ENCODE data around the gene ANO1. TPM values are rescaled to one million over a fixed set of nuclear protein-coding genes. Genes with fewer than 3 reads are reported as not detected.
"Not testable (repeated sequence)": the region's sequence is repeated elsewhere in the genome, so short reads cannot be mapped to it uniquely, and the experiment has no call there.

Gene ANO1
- total RNA-seq, 1 donor from 2014 or later, result 7.9 TPM

DNA sequence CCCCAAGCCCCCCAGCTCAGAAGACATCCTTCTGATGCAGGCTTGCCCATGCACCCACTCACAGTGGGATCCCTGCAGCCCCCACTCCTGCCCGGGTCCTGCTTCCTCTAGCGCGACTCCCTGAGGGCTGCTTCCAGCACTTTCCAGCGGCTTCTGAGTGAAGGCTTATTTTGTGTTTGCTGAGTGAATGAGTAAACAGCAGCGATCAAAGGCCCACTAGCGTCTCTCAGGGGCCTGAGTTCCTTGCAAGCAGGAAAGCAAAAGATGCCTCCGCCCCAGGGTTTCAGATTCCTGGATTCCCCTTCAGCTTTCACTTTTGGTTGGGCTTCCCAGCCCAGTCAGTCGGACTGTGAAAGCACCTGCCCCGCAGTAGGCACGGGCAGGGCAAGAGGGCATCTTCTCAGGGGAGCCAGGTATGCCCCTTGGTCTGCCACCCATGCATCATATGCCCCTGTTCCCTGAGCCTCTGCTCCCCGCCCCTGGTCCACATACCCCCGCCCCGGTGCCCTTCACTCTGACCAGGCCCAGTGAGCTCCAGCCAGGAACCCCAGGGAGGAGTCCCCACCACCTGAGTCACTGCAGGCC is 134.2 kb downstream of the ANO1 start:
- ATAC-seq, result peak; percentile 48

DNA sequence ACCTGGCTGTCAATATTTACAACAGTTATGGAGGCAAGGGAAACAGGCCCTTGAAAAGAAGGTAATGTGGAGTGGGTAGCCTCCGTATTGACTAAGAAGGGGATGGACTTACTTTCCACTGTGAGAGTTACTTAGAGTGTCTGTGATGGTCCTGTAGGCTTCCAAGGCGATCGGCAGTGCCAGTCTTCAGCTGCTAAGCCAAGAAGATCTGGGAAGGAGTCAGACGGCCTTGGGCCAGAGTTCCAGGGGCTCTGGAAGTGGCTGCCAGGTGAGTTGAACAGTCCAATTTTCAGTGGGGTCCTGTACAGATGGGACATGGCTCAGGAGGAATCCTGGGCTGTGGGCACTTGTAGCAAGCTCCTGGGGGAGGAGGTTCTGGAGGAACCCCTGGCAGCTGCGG is 139.3 kb downstream of the ANO1 start:
- ATAC-seq, result not testable (repeated sequence)

DNA sequence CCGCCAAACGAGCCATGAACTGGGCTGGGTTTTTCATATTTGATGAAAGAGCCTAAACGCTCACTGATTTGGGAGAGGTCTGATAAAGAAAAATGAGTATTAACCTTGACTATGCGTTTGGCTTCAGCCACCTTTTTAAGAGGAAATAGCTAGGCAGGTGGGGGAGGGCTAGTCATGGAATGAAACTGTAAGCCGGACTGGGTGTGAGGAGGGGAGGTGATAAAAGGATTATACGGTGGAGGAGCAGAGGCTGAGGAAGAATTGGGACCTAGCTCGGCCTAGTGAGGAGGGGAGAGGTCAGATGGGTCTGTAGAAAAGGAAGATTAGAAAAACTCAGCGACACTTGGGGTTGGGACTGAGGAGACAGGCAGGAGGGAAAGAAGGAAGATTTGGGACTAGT is 140.0 kb downstream of the ANO1 start:
- ATAC-seq, result not testable (repeated sequence)

GRCh38 chr11:70220136-70220535 is 142.0 kb downstream of the ANO1 start:
- ATAC-seq, result peak; percentile 43

GRCh38 chr11:70220920-70221319 is 142.8 kb downstream of the ANO1 start:
- ATAC-seq, result no peak

- peak; percentile 15 for ATAC-seq
Measured at GRCh38 chr11:70225681-70226177, 147.6 kb downstream of the ANO1 start.

DNA sequence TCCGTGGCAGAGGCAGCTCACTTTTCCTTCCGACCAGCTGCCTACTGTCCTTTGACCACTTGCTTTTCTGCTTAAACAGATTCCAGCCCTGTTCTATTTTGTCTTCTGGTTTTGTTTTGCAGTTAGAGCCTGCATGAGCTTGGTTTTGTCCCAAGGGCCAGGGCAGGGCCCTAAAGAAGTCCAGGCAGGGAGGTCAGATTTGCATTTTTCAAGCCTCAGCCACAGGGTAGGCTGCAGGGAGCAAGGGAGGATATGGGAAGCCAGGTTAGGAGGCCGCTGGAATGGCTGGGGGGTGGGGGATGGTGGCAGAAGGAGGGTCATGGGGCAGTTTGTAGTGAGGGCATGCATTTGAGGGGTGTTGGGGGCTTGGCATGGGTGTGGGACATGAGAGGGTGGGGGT is 148.1 kb downstream of the ANO1 start:
- no peak for ATAC-seq

DNA sequence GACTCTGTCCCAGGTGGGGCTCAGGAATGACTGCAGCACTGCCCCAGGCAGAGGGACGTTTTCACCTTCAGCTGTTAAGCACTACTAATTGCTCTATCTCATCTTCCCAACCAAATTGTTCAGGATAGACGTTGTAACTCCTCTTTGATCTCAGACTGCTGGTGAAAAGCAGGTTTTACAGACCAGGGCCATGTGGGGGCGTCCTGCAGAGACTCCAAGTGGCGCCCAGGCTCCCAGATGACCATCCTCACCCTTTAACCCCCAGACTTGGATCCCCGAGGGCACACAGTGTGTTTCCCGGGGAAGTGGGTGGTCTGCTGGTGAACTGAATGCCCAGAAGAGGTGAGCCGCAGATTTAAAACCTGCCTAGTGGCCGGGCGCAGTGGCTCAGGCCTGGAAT is 148.8 kb downstream of the ANO1 start:
- ATAC-seq, result peak; percentile 10

GRCh38 chr11:70229737-70230136 is 151.6 kb downstream of the ANO1 start:
- no peak for ATAC-seq

GRCh38 chr11:70230151-70230839 is 152.2 kb downstream of the ANO1 start:
- ATAC-seq, result no peak

DNA sequence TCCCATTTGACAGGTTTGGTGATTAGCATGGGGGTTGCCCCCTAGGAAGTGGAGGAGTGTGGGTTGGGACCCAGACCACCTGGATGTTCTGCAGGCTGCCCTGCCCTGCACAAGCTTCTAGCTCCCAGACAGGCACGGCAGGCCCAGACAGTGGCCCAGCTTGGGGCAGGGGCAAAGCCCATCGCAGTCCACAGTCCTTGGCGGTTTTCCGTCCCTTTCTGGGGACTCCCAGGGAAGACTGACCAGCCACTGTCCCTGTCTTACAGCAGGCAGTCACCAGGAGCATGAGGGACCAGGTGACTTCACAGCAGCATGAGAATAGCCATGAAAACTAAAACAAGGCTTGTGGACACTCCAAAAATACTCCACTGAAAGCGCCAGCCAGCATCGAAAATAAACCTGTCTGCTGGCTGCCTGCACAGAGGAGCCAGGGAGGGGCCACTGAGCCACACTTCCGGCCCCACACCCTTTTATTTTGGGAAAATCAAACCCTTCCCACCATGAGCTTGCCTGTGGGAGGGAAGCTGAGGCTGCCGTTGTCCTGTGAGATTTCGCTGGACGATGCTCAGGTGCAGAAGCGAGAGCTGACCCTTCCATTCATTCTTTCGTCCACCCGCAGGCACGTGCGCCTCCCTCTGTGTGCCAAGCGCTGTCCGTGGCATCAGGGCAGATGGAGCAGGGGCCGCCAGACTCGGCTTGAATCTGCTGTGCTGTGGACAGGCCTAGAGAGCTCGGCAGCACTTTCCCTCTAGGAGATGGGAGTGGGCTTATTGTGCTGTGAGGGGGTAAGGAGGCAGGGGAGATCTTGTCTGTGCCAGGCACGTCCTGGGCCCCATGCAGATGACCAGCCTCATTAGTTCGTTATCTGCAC is 153.0 kb downstream of the ANO1 start:
- ATAC-seq, result no peak

- ATAC-seq, result no peak
Measured at GRCh38 chr11:70233034-70233433, 154.9 kb downstream of the ANO1 start.

DNA sequence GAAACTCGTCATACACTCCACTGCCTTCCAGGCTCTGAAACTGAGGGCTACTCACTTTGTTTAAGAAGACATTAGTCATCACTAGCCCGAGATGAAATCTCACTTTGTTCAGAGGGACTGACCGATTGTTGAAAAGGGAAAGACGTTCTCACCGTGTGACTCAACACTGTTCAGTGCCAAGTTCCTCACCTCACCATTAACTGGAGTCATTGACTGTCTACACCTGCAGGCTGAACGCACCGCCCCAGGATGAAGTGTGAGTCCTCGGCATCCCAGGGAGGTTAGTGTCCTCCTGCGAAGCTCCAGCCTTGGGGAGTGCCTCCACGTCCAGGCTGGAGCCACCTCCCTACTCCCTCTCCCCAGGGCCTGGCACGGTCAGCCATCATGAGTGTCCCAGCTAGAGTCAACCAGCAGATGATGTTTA is 155.4 kb downstream of the ANO1 start:
- ATAC-seq, result peak; percentile 96

- no peak for ATAC-seq
Measured at GRCh38 chr11:70233962-70234361, 155.8 kb downstream of the ANO1 start.

Other genes starting within 250 kb of the ANO1 start
- gene FADD, start 125.0 kb downstream of the ANO1 start, total RNA-seq, result 19.6 TPM
- gene PPFIA1, start 192.4 kb downstream of the ANO1 start, total RNA-seq, result 25.1 TPM